CD4-positive, alpha-beta T cell treated with Interferon alpha-2 for 1 hour (primary cell): ENCODE measurements around the gene R3HDM2.

Experiments
- DNase-seq, 2 donors: peaks; one replicate each; pipeline ENCODE4 v3.0.0-alpha.2; 2020 to 2022

The R3HDM2 gene

GRCh38 chr12:57261428-57261865 is 169.4 kb downstream of the R3HDM2 start:
- DNase-seq: no peak

- no peak for DNase-seq
Measured at GRCh38 chr12:57260366-57260765, 170.5 kb downstream of the R3HDM2 start.

DNA sequence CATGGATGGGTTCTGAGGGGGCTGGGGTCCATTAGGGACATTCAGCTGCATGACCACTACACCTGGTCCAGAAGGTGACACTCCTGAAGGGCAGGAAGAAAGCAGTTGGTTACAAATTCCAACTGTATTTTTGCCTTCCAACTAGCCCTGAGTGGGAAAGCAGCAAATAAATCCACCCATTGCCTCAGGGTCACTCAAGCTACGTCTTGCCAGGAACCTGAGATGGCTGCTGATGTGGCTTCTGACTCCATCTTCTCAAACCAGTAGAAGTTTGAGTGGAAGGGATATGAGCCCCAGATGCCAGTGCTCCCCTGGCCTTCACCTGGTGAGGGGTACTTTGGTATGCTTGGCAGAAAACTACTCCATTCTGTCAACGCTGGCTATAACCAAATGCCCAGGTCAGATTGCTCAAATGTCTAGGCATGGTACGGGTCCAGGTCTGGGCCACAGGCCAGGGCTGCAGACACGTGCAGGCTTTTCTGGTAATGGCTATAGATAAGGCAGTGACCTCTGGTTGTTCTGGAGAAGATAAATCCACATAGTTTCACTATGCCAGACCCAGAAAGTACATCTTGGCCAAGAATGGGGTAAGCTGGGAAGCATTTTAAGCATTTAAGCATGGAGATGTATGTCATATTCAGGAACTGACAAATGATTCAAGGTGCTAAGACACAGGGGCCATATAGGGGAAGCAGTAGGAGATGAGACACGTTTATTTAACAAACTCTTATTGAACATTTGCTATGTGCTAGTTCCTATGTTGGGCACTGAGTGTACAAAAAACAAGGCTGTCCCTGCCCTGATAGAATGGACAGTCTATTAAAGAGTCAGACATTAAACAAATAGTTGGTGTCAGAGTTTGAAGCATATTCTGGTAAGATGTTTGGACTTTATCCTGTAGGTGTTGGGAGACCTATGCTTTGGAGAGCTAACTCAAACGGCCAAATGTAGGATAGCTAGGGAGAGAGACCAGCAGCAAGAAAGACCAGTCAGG is 171.6 kb downstream of the R3HDM2 start:
- DNase-seq: no peak

GRCh38 chr12:57255916-57256315 is 174.9 kb downstream of the R3HDM2 start:
- no peak for DNase-seq

GRCh38 chr12:57254506-57255280 is 176.2 kb downstream of the R3HDM2 start:
- DNase-seq: no peak

GRCh38 chr12:57250956-57251355 is 179.9 kb downstream of the R3HDM2 start, which contains the start of gene STAC3:
Gene STAC3 (minus strand): TSS chr12:57251187. CDS start chr12:57249636, 1,551 bp downstream.
- no peak for DNase-seq

- no peak for DNase-seq
Measured at GRCh38 chr12:57250541-57250940, 180.3 kb downstream of the R3HDM2 start.

DNA sequence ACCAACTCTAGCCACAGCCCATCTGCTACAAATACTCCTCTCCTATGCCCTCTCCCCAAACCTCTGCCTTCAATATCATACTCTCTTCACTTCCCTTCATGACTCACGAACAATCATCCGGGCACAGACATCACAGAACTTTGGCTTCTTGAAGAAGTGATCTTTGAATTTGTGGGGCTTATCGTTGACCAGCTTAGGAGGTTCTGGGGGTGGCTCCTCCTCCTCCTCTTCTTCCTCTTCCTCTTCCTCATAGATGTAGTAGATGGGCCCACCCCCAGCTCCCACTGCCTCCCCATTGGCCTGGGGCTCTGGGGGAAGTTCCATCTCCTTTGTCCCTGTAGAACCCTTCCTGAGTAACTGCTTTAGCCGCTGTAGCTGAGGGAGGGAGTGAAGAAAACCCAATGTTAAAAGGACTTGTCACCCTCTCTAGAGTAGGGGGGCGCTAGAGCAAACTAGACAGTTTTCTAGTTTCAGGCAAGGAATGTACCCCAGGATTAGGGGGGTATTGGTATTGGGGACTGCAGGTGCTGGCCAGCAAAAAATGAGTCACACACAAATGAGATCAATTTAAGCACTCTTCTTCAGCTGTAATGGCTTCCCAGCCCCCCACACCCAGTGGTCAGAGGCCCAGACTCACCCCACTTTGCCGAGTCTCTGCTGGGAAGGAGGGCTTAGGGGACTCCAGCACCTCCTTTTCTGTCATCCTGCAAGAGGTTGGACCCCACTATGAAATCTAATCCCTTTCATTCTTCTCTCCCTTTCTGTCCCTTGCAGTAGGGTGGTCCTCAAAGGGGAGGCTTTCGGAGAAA is 181.7 kb downstream of the R3HDM2 start:
- DNase-seq: no peak

DNA sequence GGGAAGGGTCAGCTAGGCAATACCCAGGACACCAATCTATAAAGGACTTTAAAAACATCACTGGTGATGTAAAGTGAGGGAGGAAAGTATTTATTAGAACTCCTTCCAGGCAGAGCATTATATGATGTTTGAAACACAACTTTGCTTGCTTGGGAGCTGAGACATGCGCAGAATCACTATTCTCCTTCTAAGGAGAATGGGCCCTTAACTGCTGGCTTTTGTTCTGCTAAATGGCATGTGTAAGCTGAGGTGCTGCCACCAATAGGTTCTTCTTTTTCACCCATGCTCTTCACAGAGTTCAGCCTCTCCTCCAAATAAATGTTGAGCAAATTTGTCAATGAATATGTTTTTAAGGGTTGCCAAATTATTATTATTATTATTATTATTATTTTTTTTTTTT is 183.8 kb downstream of the R3HDM2 start:
- no peak for DNase-seq

DNA sequence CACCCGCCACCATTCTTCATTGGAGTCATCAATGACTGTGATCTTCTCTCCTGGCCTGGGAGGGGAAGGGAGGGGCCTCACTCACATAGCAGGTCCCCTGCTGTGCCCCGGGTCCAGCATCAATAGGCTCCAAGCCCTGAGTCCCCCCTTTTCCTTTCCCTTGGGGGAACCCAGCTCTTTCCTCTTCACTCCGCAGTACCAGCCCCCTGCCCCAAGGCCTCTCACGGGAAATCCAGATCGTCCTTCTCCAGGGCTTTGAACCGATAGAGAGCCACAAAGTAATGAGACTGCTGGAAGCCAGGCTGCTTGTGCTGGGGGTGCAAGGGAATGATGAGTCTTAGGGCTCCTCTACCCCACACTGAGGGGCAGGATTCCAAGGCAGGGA is 186.5 kb downstream of the R3HDM2 start:
- DNase-seq: no peak

DNA sequence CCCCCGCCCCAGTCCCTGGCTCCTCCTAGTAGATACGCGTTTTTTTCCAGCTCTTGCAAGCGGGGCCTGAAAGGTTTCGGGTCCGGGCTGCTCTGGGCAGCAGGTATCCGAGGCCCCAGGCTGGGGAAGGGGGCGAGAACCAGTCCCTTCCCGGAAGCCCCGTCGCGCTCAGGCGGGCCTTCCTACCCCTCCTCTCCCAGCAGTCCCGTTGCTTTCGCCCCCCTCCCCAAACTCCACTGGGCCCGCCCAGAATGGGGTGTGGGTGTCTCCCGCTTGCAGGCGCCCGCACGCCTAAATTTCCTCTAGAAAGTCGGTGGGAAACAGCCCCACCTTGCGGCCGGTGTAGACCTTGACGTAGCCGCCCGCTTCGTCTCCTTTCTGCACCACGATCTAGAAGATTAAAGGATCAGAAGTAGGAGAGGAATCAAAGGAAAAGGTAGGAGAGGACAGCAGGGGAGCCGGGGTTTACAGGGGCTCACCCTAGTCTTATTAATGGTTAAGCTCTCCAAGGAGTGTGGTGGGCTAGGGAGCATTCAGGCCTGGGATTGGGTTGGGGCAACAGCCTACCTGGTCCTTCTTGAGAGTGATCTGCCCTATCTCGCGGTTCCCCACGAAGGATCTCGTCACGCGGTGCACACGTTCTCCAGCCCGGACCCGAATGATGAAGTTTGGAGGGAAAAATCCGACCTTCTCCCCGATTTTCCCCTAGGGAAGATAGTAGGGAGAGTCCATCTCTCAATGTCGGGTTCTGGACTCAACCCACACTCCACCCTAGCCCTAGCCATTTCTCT is 187.1 kb downstream of the R3HDM2 start:
- DNase-seq: peak; percentile 75 to 83

- DNase-seq: peak; percentile 52 to 69
Measured at GRCh38 chr12:57242691-57243454, 188.0 kb downstream of the R3HDM2 start.

GRCh38 chr12:57242329-57242690 is 188.5 kb downstream of the R3HDM2 start:
- DNase-seq: no peak

GRCh38 chr12:57241402-57242310 is 189.2 kb downstream of the R3HDM2 start:
- DNase-seq: no peak

DNA sequence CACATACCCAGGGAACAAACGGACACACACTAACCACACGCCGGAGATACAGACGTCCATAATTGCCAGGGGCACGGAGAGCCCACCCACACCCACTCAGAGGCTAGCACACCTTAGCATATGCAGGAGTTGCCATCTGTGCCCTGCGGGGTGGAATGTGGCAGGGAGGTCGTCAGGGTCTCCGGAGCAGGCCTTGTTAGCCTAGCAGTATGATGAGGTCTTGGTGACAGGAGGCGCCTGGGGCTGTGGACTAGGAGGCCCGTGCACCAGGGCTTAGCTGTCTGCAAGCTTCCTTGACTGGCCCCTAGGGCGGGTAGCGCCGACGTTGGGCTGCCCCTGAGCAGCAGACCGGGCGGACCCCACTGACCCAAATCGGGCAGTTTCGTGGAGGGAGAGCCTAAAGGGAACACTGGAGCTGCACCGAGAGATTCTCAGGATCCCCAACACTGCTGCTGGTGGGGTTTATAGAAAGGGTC is 189.9 kb downstream of the R3HDM2 start:
- no peak for DNase-seq

- peak; percentile 76 to 78 for DNase-seq
Measured at GRCh38 chr12:57240066-57240921, 190.5 kb downstream of the R3HDM2 start.

DNA sequence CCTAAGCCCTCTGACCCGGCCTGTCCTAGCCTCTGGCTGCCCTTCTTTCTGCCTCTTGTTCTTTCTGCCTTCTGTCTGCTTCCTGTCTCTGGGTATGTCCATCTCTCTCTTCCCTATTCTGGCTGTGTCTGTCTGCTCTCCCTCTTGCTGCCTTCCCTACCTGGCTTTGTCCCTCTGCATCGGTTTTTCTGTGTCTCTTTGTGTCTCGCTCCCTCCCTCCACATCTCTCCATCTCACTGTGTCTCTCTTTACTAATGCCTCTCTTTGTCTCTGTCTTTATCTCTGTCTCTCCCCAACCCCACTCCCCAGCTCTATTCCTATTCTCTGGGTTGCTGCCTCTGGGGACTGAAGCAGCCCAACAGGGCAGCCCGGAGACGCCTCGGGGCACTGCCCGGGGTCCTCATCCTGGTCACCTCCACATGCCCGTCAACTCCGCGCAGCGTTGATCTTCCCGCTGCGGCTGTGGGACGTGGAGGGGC is 191.2 kb downstream of the R3HDM2 start:
- DNase-seq: no peak

DNA sequence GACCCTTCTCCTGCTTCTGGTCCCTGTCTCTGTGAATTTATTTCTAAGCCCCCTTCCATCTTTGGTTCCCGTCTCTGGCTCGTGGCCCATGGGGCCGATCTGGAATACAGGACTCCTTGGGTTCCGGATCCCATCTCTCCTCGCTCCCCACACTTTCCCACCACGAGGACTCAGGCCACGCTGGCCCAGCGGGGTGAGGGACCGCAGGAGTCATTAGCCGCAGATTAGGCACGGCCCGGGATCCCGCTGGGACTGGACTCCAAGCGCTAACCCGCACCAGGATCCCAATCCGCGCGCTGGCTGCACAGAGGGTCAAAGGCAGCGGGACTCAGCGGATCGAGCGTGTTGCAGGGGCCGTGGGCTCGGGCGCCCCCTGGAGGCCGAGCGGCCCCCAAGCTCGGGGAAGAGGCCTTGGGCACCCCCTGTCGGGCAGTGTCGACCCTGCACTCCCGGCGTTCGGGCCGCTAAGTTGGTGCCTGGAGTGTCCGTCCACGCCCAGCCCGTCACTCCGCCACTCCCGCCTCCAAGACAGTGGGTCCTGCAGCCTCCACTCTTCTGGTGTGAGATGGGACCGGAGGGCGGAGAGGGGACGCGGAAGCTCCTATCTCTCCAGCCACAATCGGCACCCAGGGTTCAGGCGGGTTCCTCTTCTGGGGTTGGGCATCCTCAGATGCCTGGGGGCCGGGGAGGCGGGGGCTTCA is 191.8 kb downstream of the R3HDM2 start:
- peak; percentile 83 to 89 for DNase-seq
